BLaER1 treated with 17β-estradiol and CSF1 and Interleukin-3, amounts not matched to agents 10 nM and 100 nM (cell line): ENCODE data around the gene PRKG1.

Experiments
- H3K27ac ChIP-seq, 11 experiments: shearing (Covaris generic); formaldehyde crosslinking; 2 replicates each; pipeline ENCODE4 v1.8.1; 2022
- H3K27me3 ChIP-seq, 11 experiments: shearing (Covaris generic); formaldehyde crosslinking; 2 replicates each; pipeline ENCODE4 v1.8.1; 2022
- H3K36me3 ChIP-seq, 11 experiments: shearing (Covaris generic); formaldehyde crosslinking; 2 replicates each; pipeline ENCODE4 v1.8.1; 2022
- H3K4me1 ChIP-seq, 10 experiments: shearing (Covaris generic); formaldehyde crosslinking; 2 replicates each; pipeline ENCODE4 v1.8.1; 2022
- H3K4me2 ChIP-seq, 11 experiments: shearing (Covaris generic); formaldehyde crosslinking; 2 replicates each; pipeline ENCODE4 v1.8.1; 2022
- H3K4me3 ChIP-seq, 10 experiments: shearing (Covaris generic); formaldehyde crosslinking; 2 replicates each; pipeline ENCODE4 v1.8.1; 2022
- H3K9ac ChIP-seq, 11 experiments: shearing (Covaris generic); formaldehyde crosslinking; 2 replicates each; pipeline ENCODE4 v1.8.1; 2022
- H3K9me3 ChIP-seq, 11 experiments: shearing (Covaris generic); formaldehyde crosslinking; replicated peaks in 1 of 11; 2 replicates each; pipeline ENCODE4 v1.8.1; 2022
- H4K20me1 ChIP-seq, 11 experiments: shearing (Covaris generic); formaldehyde crosslinking; 2 replicates each; pipeline ENCODE4 v1.8.1; 2022
- Cebpa-rat ChIP-seq, 11 experiments: shearing (Covaris generic); IDR thresholded peaks; 2 replicates each; pipeline ENCODE4 v1.8.1; 2022

Gene PRKG1

DNA sequence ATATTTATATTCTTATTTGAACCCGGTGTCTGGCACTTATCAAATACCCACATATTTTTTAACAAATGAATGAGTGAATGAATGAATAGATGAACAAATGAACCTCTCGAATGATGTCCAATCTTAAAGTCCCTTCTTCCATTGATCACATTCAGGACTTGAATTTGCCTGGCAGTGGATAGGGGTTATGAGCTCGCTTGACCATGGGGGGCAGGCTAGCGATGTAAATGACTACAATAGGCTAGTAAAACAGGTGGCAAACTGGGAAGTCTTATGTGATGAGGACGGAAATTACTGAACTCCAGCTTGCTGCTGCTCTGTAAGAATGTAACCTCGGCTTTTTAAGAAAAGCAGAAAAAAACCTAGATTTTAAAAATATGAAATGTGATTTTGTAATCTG, 992.1 kb downstream of the PRKG1 start:
- no peaks in the 10 kb centered on the region for H4K20me1 ChIP-seq
- no peaks in the 10 kb centered on the region for H3K36me3 ChIP-seq

DNA sequence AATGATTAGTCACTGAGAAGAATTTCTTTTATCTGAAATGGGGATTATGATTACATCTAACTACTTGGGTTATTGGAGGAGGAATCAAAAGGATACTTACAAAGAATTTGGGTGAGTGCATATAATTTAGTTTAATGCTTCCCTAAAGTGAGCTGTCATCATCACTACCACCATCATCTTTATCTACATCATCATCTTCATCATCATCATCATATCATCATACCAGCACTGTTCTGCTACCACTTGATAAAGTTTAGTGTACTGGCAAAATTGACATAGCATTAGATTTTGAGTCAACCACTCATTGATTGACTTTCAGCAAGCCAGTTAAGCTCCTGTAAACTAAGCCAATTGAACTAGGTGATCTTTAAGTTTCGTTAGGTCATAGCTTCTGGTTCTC, 994.2 kb downstream of the PRKG1 start:
- H3K36me3 ChIP-seq = no peaks in the 10 kb centered on the region
- H3K9me3 ChIP-seq = peaks cover 0 to 12% (median 0%) of the 10 kb centered on the region in 11 experiments; a peak in 3 of 22 replicates
- H3K9ac ChIP-seq = no peak overlapping the region
- H3K4me2 ChIP-seq = no peak overlapping the region
- no peaks in the 10 kb centered on the region for H3K27me3 ChIP-seq
- H3K4me1 ChIP-seq = peaks cover 0 to 4% (median 0%) of the 10 kb centered on the region in 10 experiments; a peak in 2 of 20 replicates
- no peak for TF ChIP-seq Cebpa-rat (IDR thresholded peaks at IDR 0.05)
- H3K4me3 ChIP-seq = no peak overlapping the region
- no peaks in the 10 kb centered on the region for H4K20me1 ChIP-seq
- no peak overlapping the region for H3K27ac ChIP-seq

More for the DNA sequence above, 992.1 kb downstream of the PRKG1 start:
- H3K27me3 ChIP-seq = no peaks in the 10 kb centered on the region
- peaks cover 0 to 12% (median 0%) of the 10 kb centered on the region in 11 experiments; a peak in 3 of 22 replicates for H3K9me3 ChIP-seq
- H3K4me1 ChIP-seq = peaks cover 0 to 4% (median 0%) of the 10 kb centered on the region in 10 experiments; a peak in 1 of 20 replicates
- TF ChIP-seq Cebpa-rat (IDR thresholded peaks at IDR 0.05) = no peak
- no peak overlapping the region for H3K9ac ChIP-seq
- no peak overlapping the region for H3K4me2 ChIP-seq
- H3K27ac ChIP-seq = no peak overlapping the region
- H3K4me3 ChIP-seq = no peak overlapping the region

DNA sequence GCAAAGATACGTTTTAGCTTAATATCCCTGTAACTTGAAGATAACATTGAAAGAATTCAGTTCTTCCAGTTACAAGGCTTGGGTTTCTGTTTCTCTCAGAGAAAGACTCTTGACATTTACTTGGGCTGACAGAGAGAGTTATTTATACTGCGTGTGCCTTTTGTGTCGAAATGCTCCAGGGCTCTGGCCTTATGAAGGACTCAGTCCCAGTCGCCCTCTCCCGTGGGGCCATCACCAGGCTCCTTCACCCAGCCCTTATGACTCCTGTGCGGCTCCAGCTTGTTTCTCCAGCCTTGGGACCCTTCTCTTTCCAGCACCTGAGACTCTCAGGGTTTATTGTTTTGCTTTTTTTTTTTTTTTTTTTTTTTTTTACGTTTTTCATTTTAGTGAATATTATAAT, 997.5 kb downstream of the PRKG1 start:
- no peaks in the 10 kb centered on the region for H3K9me3 ChIP-seq
- TF ChIP-seq Cebpa-rat (IDR thresholded peaks at IDR 0.05) = no peak
- H3K27ac ChIP-seq = no peak overlapping the region
- H3K36me3 ChIP-seq = no peaks in the 10 kb centered on the region
- H3K4me1 ChIP-seq = peaks cover 0 to 4% (median 0%) of the 10 kb centered on the region in 10 experiments; a peak in 2 of 20 replicates
- no peaks in the 10 kb centered on the region for H4K20me1 ChIP-seq
- H3K4me2 ChIP-seq = no peak overlapping the region
- no peak overlapping the region for H3K4me3 ChIP-seq
- no peaks in the 10 kb centered on the region for H3K27me3 ChIP-seq
- no peak overlapping the region for H3K9ac ChIP-seq

DNA sequence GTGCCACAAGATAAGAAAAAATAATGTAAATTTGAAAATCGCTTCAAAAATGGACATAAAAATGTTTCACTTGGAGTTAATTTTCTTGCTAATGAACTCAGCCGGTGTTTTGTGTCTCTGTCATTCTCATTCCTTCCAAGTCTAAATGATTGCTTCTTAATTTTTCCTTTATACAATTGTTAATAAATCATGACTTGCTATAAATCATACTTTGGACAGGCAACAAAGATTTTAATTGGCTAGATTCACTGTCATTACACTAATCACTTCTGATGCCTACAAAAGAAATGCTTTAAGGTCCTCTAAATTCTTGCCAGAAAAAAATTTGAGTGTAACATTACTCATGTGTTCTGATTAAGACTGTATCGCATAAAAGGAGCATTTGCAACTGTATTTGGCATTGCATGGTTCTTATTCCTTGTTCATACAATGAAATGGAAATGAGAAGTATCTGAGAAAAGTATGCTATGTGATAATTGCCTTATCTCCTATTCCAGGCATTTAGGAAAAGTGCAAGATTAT, 1000.3 kb downstream of the PRKG1 start:
- Histone ChIP-seq H3K27ac (no peak overlapping the region), H3K9ac (no peak overlapping the region), H3K4me3 (no peak overlapping the region), H4K20me1 (no peaks in the 10 kb centered on the region), H3K9me3 (no peaks in the 10 kb centered on the region), H3K27me3 (no peaks in the 10 kb centered on the region), H3K4me2 (no peak overlapping the region), H3K4me1 (peaks cover 0 to 4% (median 0%) of the 10 kb centered on the region in 10 experiments; a peak in 2 of 20 replicates), H3K36me3 (no peaks in the 10 kb centered on the region)
- TF ChIP-seq Cebpa-rat (IDR thresholded peaks at IDR 0.05) = no peak

DNA sequence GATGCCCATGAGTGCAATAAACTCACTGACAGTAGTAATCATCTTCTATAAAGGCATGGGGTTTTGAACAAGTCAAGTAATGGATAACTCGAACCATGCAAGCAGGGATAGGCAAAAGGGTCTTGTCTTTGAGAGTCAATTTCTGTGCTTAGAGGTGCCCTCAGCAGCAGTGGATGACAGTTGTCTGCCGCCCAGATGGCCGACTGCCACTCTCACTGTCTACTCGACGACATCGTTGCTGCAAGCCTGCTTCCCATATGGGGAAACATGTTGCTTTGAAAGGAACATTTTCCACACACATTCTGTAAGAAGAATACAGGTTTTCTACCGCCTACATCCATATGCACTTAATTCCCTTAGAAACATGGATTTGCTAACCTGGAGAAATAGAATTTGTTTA, 1003.5 kb downstream of the PRKG1 start:
- Histone ChIP-seq H3K4me3 (no peak overlapping the region), H3K4me2 (no peak overlapping the region), H3K36me3 (no peaks in the 10 kb centered on the region), H3K27ac (no peak overlapping the region), H3K9ac (no peak overlapping the region), H3K9me3 (no peaks in the 10 kb centered on the region), H3K27me3 (no peaks in the 10 kb centered on the region), H4K20me1 (no peaks in the 10 kb centered on the region), H3K4me1 (no peaks in the 10 kb centered on the region)
- TF ChIP-seq Cebpa-rat (IDR thresholded peaks at IDR 0.05) = no peak

DNA sequence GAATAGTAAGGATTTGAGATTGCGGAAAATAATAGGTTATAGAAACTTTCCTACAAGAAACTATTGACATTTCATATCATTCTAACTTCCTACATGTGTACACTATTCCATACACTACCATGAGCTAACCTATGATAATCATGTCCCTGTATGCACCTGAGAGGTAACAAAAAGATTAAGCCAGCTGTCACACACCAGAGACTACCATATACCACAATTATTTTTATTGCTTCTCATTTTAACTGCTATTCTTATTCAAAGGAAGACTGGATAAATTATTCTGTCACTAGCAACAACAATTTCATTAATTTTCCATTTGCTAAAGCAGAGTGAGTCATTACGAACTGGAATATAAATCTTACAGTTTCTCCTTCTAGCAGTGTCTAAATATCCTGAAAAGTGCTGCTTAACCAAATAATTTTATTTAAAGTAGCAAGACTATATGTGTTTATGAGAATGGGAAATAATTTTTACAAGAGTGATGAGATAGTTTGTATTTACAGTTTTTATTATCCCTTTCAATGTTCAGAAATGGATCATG, 1004.2 kb downstream of the PRKG1 start:
- Histone ChIP-seq H3K4me1 (no peaks in the 10 kb centered on the region), H3K9me3 (no peaks in the 10 kb centered on the region), H3K27ac (no peak overlapping the region), H3K4me3 (no peak overlapping the region), H3K27me3 (no peaks in the 10 kb centered on the region), H4K20me1 (no peaks in the 10 kb centered on the region), H3K4me2 (no peak overlapping the region), H3K9ac (no peak overlapping the region), H3K36me3 (no peaks in the 10 kb centered on the region)
- TF ChIP-seq Cebpa-rat (IDR thresholded peaks at IDR 0.05) = no peak

DNA sequence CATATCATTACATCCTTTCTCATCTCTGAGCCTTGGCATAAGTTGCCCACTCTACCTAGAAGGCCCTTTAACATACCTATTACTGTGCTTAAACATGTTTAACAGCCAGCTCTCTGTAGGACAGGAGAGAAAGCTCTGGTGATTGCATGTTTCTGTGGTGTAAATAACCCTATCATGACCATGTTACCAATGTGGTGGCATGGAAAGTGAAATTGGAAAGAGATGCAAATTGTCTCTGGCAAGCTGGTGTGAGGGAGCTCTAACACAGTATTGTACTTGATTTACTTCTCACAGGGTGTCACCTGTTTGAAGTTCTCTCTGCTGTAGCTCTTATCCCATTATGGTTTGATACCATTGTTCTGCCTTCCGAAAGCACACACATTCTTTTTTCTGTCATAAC, 1008.0 kb downstream of the PRKG1 start:
- Histone ChIP-seq H3K4me1 (no peaks in the 10 kb centered on the region), H3K9me3 (no peaks in the 10 kb centered on the region), H3K27me3 (no peaks in the 10 kb centered on the region), H3K4me2 (no peak overlapping the region), H3K27ac (no peak overlapping the region), H3K36me3 (no peaks in the 10 kb centered on the region), H3K9ac (no peak overlapping the region), H3K4me3 (no peak overlapping the region), H4K20me1 (no peaks in the 10 kb centered on the region)
- no peak for TF ChIP-seq Cebpa-rat (IDR thresholded peaks at IDR 0.05)

- H3K27ac ChIP-seq = no peak overlapping the region
- no peak overlapping the region for H3K9ac ChIP-seq
- no peak overlapping the region for H3K4me3 ChIP-seq
- no peaks in the 10 kb centered on the region for H3K36me3 ChIP-seq
- H4K20me1 ChIP-seq = no peaks in the 10 kb centered on the region
- TF ChIP-seq Cebpa-rat (IDR thresholded peaks at IDR 0.05) = no peak
- no peaks in the 10 kb centered on the region for H3K9me3 ChIP-seq
- H3K4me2 ChIP-seq = no peak overlapping the region
- H3K4me1 ChIP-seq = no peaks in the 10 kb centered on the region
- no peaks in the 10 kb centered on the region for H3K27me3 ChIP-seq
These were observed 1009.1 kb downstream of the PRKG1 start for GRCh38 chr10:52083422-52083821.

DNA sequence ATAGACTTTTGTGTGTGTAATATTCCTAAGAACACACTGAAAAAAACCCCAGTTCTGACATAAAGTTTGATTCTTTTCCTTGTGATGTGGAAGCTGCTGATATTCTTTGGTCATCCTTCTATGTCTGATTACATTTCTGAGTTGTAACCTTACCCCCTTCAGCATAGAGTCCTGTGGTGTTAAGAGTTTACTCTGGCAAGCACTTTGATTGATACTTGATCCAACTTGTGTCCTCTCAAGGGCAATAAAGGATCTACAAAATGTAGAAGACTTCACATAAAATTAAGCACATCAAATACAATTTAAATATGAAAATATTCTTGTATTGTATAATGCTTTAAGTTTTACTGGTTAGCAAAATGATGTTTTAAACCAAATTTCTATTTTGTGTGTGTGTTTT, 1018.1 kb downstream of the PRKG1 start:
- H3K4me1 ChIP-seq = no peaks in the 10 kb centered on the region
- H3K9me3 ChIP-seq = no peaks in the 10 kb centered on the region
- H3K27me3 ChIP-seq = no peaks in the 10 kb centered on the region
- H3K4me3 ChIP-seq = no peak overlapping the region
- no peak overlapping the region for H3K27ac ChIP-seq
- no peaks in the 10 kb centered on the region for H4K20me1 ChIP-seq
- no peaks in the 10 kb centered on the region for H3K36me3 ChIP-seq
- no peak overlapping the region for H3K4me2 ChIP-seq
- no peak for TF ChIP-seq Cebpa-rat (IDR thresholded peaks at IDR 0.05)
- no peak overlapping the region for H3K9ac ChIP-seq

GRCh38 chr10:52098130-52098529, 1023.8 kb downstream of the PRKG1 start:
- no peaks in the 10 kb centered on the region for H3K9me3 ChIP-seq
- no peak for TF ChIP-seq Cebpa-rat (IDR thresholded peaks at IDR 0.05)

More at GRCh38 chr10:52098130-52098529, 1023.8 kb downstream of the PRKG1 start:
- no peaks in the 10 kb centered on the region for H4K20me1 ChIP-seq
- H3K4me2 ChIP-seq = no peak overlapping the region
- H3K27me3 ChIP-seq = no peaks in the 10 kb centered on the region
- H3K4me1 ChIP-seq = no peaks in the 10 kb centered on the region
- H3K9ac ChIP-seq = no peak overlapping the region
- H3K4me3 ChIP-seq = no peak overlapping the region
- H3K27ac ChIP-seq = no peak overlapping the region
- no peaks in the 10 kb centered on the region for H3K36me3 ChIP-seq
